PC-3 (cell line): ENCODE data around the gene FARS2.

ENCODE experiments used
- EZH2 ChIP-seq: fragments of 300-600 bp; sonication (generic); IDR thresholded peaks from one replicate; pipeline ENCODE4 v1.6.1; 2017; ENCODE audit warnings: antibody characterized with exemption, mild to moderate bottlenecking, low read length; ENCODE audit not compliant: unreplicated experiment
- EZH2phosphoT487 ChIP-seq: fragments of 300-600 bp; sonication (generic); IDR thresholded peaks from 2 replicates; pipeline ENCODE4 v1.6.1; 2018; ENCODE audit warnings: mild to moderate bottlenecking, antibody characterized with exemption, low read length, borderline replicate concordance
- TF ChIP-seq, protein P1 (sequence below): fragments of 300-600 bp; sonication (generic); conservative IDR thresholded peaks from 2 replicates; pipeline ENCODE4 v1.5.1; 2017; ENCODE audit warnings: antibody characterized with exemption, low read depth, mild to moderate bottlenecking, low read length

GRCh38 chr6:5459346-5459745 lies 198.0 kb downstream of the FARS2 start:
- TF ChIP-seq EZH2 = no peak
- TF ChIP-seq, protein P1, sequence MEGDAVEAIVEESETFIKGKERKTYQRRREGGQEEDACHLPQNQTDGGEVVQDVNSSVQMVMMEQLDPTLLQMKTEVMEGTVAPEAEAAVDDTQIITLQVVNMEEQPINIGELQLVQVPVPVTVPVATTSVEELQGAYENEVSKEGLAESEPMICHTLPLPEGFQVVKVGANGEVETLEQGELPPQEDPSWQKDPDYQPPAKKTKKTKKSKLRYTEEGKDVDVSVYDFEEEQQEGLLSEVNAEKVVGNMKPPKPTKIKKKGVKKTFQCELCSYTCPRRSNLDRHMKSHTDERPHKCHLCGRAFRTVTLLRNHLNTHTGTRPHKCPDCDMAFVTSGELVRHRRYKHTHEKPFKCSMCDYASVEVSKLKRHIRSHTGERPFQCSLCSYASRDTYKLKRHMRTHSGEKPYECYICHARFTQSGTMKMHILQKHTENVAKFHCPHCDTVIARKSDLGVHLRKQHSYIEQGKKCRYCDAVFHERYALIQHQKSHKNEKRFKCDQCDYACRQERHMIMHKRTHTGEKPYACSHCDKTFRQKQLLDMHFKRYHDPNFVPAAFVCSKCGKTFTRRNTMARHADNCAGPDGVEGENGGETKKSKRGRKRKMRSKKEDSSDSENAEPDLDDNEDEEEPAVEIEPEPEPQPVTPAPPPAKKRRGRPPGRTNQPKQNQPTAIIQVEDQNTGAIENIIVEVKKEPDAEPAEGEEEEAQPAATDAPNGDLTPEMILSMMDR = no peak
- TF ChIP-seq EZH2phosphoT487 = no peak
